NCI-H2107 (cell line): ENCODE measurements around the gene FAM3B.

Experiments used
- DNase-seq: peaks from one replicate; lab custom pipeline; 2025; lab: John Stamatoyannopoulos, UW

Gene FAM3B

GRCh38 chr21:41368735-41369104, 52.1 kb downstream of the FAM3B start:
- no peak for DNase-seq

GRCh38 chr21:41369105-41369919, 52.7 kb downstream of the FAM3B start:
- no peak for DNase-seq

- DNase-seq: no peak
Measured at GRCh38 chr21:41369920-41370839, 53.6 kb downstream of the FAM3B start.

DNA sequence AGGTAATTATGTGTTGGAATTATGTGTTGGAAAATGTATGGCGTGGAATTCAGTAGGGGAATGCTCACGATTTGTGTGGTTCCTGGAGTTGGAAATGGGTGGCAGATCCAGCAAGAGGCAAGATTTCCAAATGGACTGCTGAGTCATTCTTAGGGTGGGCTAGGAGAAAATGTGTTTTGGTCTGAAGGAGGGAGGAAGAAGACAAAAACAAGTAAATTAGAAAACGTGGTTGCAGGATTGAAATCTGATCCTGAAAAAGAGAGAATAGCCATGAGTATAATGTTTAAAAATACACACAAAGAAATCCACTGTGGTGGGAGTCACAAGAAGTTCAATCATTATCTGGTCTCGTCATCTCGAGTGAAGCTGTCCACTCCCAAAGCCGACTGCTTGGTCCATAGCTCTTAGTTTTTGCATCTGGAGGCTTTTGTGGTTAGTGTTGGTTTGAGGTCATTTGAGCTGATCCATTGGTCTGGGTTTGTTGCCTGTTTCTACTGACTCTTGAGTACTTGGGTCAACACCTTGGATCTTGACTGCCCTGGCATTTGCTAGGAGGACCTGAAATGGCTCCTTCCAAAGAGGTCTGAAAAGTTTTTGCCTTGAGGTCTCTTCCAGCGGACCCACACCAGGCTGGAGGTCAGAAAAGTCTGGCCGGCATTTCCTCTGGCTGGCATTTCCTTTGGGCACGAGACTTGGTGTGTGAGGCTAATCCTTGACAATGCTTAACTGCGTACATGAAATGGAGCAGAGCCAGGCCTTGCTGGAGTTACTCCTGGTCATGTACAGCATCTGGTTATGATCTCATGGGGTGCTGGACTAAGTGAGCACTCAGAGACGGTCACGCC, 54.5 kb downstream of the FAM3B start:
- DNase-seq: no peak

- DNase-seq: no peak
Measured at GRCh38 chr21:41371685-41372030, 55.1 kb downstream of the FAM3B start.

GRCh38 chr21:41373253-41373652, 56.7 kb downstream of the FAM3B start:
- DNase-seq: no peak

DNA sequence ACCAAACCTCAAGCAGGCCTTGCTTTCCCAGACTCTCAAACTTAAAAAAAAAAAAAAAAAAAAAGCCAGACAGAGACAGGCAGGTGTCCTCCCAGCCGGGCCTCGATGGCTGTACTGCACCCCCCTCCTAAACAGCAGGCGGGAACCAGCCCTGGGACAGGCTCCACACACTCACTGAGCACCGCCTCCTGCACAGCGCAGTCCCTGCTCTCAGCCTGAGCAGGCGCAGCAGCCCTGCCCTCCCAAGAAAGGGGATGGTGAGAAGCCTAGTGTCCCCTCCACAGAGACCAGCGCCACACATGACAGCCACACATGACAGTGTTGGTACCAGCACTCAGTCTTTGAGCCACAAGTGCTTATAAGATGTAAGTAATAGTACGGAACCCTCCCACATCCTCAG, 57.2 kb downstream of the FAM3B start:
- no peak for DNase-seq

DNA sequence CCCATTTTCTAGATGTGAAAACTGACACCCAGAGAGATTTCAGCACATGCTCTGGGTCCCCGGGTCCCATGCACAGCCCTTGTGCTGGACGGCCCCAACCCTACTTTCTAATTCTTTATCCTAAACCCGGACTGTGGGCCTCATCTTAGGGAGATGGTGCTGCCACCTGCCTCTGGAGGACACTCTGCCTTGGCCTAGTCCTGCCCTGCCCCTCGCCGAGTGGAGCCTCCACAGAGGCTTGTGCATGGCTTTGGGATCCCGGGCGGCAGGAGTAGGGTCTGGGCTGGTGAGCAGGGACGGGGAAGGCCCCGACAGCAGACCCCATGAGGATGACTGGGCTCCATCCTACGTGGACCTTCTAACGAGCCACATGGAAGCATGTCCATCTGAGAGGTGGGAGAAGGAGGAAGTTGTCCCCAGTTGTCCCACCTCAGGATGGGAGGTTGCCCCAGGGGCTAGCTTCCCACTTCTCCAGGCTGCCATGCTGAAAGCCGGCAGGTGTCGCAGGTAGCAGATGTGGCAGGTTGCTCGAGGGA, 57.6 kb downstream of the FAM3B start:
- no peak for DNase-seq

DNA sequence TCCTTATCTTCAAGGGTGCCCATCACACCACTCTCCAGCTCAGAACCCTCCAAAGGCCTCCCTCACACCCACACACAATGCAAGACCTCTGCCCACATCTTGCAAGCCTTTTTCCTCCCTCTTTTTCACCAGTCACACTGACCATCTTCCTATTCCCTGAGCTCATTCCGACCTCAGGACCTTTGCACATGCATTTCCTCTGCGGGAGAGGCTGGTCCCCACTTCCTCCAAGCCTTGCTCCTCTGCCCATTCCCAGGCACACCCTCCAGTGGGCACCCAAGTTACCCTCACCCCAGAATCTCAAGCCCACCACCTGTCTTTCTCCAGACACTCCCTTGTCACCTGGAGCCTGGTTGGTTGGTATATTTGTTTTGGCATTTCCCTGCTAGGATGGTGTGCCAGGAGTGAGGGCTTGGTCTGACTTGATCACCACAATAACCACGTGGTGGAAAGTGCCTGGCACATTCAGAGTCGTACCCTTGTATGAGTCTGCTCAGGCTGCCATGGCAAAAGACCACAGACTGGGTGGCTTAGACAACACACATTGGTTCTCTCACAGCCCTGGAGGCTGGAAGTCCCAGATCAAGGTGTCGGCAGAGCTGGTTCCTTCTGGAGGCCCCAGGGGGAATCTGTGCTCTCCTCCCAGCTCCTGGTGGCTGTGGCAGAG, 58.4 kb downstream of the FAM3B start:
- DNase-seq: no peak

- DNase-seq: no peak
Measured at GRCh38 chr21:41375875-41376274, 59.3 kb downstream of the FAM3B start.

DNA sequence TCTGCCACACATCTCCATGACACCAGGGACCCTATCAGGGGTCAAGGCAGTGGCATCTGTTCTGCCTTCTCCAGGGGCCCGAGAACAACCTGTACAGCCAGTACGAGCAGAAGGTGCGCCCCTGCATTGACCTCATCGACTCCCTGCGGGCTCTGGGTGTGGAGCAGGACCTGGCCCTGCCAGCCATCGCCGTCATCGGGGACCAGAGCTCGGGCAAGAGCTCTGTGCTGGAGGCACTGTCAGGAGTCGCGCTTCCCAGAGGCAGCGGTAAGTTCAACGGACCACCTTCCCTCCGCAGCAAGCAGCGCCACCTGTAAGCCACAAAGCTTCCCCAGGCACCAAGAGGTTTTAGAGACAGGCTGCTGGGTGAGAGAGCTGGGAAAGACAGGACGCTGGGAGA, 61.1 kb downstream of the FAM3B start:
- no peak for DNase-seq

- DNase-seq: no peak
Measured at GRCh38 chr21:41378849-41379248, 62.2 kb downstream of the FAM3B start.

GRCh38 chr21:41379901-41380300, 63.3 kb downstream of the FAM3B start:
- DNase-seq: no peak

DNA sequence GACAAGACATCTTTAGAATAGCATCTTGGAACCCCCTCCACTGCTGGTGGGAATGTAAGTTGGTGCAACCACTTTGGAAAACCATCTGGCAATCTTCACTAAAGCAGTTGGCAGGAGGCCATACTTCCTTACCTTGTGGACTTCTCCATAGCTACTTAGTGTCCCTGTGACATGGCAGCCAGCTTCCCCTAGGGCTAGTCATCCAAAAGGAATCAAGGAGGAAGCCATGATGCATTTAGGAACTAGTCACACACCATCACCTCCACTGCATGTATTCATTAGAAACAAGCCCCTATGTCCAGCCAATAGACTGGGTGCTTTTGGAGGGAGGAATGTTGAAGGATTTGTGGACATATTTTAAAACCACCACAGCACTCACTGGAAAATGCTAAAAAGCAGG, 65.1 kb downstream of the FAM3B start:
- no peak for DNase-seq

- DNase-seq: no peak
Measured at GRCh38 chr21:41387042-41387819, 70.6 kb downstream of the FAM3B start.

DNA sequence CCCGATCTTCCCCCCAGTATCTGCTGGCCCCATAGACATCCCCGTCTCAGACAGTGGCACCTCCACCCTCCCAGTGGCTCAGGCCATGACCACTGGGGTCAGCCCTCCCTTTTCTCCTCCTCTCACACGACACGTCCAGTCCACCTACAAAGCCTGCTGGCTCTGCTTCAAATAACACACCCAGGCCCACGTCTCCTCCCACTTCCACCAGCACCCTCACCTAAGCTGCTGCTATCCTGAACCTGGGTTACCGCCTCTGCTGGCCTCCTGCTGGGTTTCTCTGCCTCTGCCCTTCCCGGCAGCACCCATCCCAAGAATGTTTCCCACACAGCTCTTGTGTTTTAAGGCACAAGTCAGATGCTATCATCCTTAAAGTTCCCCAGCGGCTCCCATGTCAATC, 71.2 kb downstream of the FAM3B start:
- DNase-seq: no peak

GRCh38 chr21:41388259-41388658, 71.7 kb downstream of the FAM3B start:
- no peak for DNase-seq

- no peak for DNase-seq
Measured at GRCh38 chr21:41390043-41390639, 73.5 kb downstream of the FAM3B start.

DNA sequence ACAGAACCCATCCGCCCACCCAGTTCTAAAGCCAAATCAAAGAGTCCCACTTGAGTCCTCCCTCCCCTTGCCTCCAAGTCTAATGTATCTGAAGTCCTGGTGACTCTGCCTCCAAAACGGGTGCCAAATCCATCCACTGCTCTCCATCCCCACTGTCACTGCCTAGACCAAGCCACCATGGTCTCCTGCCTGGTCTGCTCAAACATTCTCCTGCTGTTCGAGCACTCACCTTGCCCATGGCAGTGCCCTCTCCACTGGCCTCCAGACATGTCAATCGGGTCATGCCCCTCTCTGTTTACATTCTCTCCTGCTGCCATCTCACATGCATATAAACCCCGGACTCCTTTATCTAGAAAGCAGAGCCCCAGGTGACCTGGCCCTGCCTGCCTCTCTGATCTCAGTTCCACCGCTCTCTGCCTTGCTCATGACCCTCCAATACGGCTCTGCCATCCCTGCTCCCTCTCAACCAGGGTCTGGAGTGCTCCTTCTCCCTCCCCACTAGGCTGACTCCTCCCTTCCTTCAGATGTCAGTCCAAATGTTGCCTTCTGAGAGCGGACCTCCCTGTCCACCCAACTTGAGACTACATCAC, 77.4 kb downstream of the FAM3B start:
- no peak for DNase-seq

DNA sequence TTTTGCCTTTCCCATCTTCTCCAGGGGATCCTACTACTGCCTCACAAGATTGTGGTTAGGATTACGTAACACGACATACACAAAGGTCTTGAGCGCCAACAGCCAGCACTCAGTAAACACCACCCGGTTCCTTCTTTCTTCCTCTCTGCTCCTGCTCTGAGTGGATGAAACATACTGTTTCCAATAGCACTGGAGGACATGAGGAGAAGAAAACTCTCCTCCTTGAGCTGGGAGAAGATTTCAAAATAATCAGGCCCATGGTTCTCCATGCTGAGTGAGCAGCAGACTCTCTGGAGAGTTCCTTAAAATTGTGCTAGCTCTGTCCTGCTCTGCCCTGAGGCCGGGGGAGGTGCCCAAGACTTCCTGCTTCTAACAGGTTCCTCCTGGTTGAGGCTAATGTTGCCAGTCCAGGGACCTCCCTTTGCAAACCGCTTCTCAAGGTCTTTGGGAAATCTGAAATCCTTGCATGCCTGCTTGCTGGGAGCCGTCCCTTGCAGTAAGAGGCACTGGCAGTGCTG, 80.0 kb downstream of the FAM3B start:
- DNase-seq: no peak
